Loucy (cell line): ENCODE measurements around the gene ATXN7L3.

Experiments
- H2AFZ ChIP-seq: fragments of 200-600 bp; sonication (generic); 2 replicates; pipeline ENCODE4 v1.6.0; 2016; ENCODE audit warnings: antibody characterized with exemption, mild to moderate bottlenecking, low read length, moderate library complexity
- H3F3A ChIP-seq: fragments of 200-600 bp; 2 replicates; pipeline ENCODE4 v1.6.0; 2016; ENCODE audit warnings: antibody characterized with exemption, low read depth, mild to moderate bottlenecking
- H3K27me3 ChIP-seq: fragments of 200-600 bp; sonication (generic); 2 replicates; pipeline ENCODE4 v1.6.1; 2014; ENCODE audit warnings: low read length, mild to moderate bottlenecking; ENCODE audit not compliant: insufficient read depth, poor library complexity, severe bottlenecking
- H3K36me3 ChIP-seq: fragments of 200-600 bp; sonication (generic); 2 replicates; pipeline ENCODE4 v1.6.1; 2016; ENCODE audit warnings: low read length; ENCODE audit not compliant: insufficient read depth
- H3K4me1 ChIP-seq: fragments of 200-600 bp; sonication (generic); 2 replicates; pipeline ENCODE4 v1.5.1; 2014; ENCODE audit warnings: low read length, mild to moderate bottlenecking; ENCODE audit not compliant: insufficient read depth, poor library complexity, severe bottlenecking
- H3K4me2 ChIP-seq: fragments of 200-600 bp; sonication (generic); 2 replicates; pipeline ENCODE4 v1.6.0; 2014; ENCODE audit warnings: antibody characterized with exemption, low read length, low read depth, mild to moderate bottlenecking; ENCODE audit not compliant: poor library complexity, severe bottlenecking
- H3K4me3 ChIP-seq: fragments of 200-600 bp; sonication (generic); 2 replicates; pipeline ENCODE4 v1.5.1; 2014; ENCODE audit warnings: low read length, mild to moderate bottlenecking, mixed read lengths; ENCODE audit not compliant: poor library complexity, severe bottlenecking
- H3K79me2 ChIP-seq: fragments of 200-600 bp; sonication (generic); 2 replicates; pipeline ENCODE4 v1.6.1; 2014; ENCODE audit warnings: low read length; ENCODE audit not compliant: insufficient read depth
- H3K9ac ChIP-seq: fragments of 200-600 bp; sonication (generic); 2 replicates; pipeline ENCODE4 v1.6.0; 2014; ENCODE audit warnings: mild to moderate bottlenecking, low read depth, low read length, moderate library complexity; ENCODE audit not compliant: poor library complexity, severe bottlenecking
- H3K9me2 ChIP-seq: fragments of 200-600 bp; sonication (generic); replicated peaks from 2 replicates; pipeline ENCODE4 v1.6.1; 2016; ENCODE audit warnings: low read depth, low read length, mixed read lengths
- H3K9me3 ChIP-seq: fragments of 200-600 bp; sonication (generic); 2 replicates; pipeline ENCODE4 v1.6.1; 2014; ENCODE audit warnings: mild to moderate bottlenecking, antibody characterized with exemption, low read length, low read depth; ENCODE audit not compliant: insufficient read depth
- H4K20me1 ChIP-seq: fragments of 200-600 bp; sonication (generic); 2 replicates; pipeline ENCODE4 v1.6.0; 2014; ENCODE audit warnings: antibody characterized with exemption, low read length, mild to moderate bottlenecking; ENCODE audit not compliant: insufficient read depth, poor library complexity, severe bottlenecking
- EZH2phosphoT487 ChIP-seq: fragments of 200-600 bp; IDR thresholded peaks from 2 replicates; pipeline ENCODE4 v1.6.1; 2018; ENCODE audit warnings: antibody characterized with exemption, mild to moderate bottlenecking, moderate library complexity, borderline replicate concordance
- TF ChIP-seq, protein P1 (sequence below): fragments of 200-600 bp; sonication (generic); conservative IDR thresholded peaks from 2 replicates; pipeline ENCODE4 v1.5.1; 2014; ENCODE audit warnings: mild to moderate bottlenecking, antibody characterized with exemption, low read length

ATXN7L3 gene

GRCh38 chr17:44197107-44197506 is 2.6 kb downstream of the ATXN7L3 start:
- H3K9ac ChIP-seq, result peak overlapping the region; percentile 89
- no peaks in the 10 kb centered on the region for H3K9me2 ChIP-seq
- H3K36me3 ChIP-seq, result peaks cover 36% of the 10 kb centered on the region; the same call in 1 of the 2 replicates
- H3K4me3 ChIP-seq, result peak overlapping the region; percentile 83
- TF ChIP-seq, protein P1, sequence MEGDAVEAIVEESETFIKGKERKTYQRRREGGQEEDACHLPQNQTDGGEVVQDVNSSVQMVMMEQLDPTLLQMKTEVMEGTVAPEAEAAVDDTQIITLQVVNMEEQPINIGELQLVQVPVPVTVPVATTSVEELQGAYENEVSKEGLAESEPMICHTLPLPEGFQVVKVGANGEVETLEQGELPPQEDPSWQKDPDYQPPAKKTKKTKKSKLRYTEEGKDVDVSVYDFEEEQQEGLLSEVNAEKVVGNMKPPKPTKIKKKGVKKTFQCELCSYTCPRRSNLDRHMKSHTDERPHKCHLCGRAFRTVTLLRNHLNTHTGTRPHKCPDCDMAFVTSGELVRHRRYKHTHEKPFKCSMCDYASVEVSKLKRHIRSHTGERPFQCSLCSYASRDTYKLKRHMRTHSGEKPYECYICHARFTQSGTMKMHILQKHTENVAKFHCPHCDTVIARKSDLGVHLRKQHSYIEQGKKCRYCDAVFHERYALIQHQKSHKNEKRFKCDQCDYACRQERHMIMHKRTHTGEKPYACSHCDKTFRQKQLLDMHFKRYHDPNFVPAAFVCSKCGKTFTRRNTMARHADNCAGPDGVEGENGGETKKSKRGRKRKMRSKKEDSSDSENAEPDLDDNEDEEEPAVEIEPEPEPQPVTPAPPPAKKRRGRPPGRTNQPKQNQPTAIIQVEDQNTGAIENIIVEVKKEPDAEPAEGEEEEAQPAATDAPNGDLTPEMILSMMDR, result no peak
- TF ChIP-seq EZH2phosphoT487, result no peak
- no peaks in the 10 kb centered on the region for H3K9me3 ChIP-seq
- H3K79me2 ChIP-seq, result peaks cover 42% of the 10 kb centered on the region
- H2AFZ ChIP-seq, result no peak overlapping the region
- no peaks in the 10 kb centered on the region; the same call in 1 of the 2 replicates for H3F3A ChIP-seq
- peaks cover 23% of the 10 kb centered on the region for H3K4me1 ChIP-seq
- H3K4me2 ChIP-seq, result peak overlapping the region; percentile 80
- H4K20me1 ChIP-seq, result peaks cover 33% of the 10 kb centered on the region
- no peaks in the 10 kb centered on the region for H3K27me3 ChIP-seq

- H2AFZ ChIP-seq, result no peak overlapping the region
- H3K79me2 ChIP-seq, result peaks cover 44% of the 10 kb centered on the region
- H4K20me1 ChIP-seq, result peaks cover 28% of the 10 kb centered on the region
- no peaks in the 10 kb centered on the region for H3K9me3 ChIP-seq
- TF ChIP-seq, protein P1, result no peak
- no peak for TF ChIP-seq EZH2phosphoT487
- no peaks in the 10 kb centered on the region for H3F3A ChIP-seq
- H3K9ac ChIP-seq, result no peak overlapping the region
- peaks cover 16% of the 10 kb centered on the region for H3K4me1 ChIP-seq
- H3K4me2 ChIP-seq, result no peak overlapping the region
- peaks cover 36% of the 10 kb centered on the region; the same call in 1 of the 2 replicates for H3K36me3 ChIP-seq
- H3K27me3 ChIP-seq, result no peaks in the 10 kb centered on the region
- no peaks in the 10 kb centered on the region for H3K9me2 ChIP-seq
- no peak overlapping the region for H3K4me3 ChIP-seq
Observed at GRCh38 chr17:44193326-44194084, 6.2 kb downstream of the ATXN7L3 start.

DNA sequence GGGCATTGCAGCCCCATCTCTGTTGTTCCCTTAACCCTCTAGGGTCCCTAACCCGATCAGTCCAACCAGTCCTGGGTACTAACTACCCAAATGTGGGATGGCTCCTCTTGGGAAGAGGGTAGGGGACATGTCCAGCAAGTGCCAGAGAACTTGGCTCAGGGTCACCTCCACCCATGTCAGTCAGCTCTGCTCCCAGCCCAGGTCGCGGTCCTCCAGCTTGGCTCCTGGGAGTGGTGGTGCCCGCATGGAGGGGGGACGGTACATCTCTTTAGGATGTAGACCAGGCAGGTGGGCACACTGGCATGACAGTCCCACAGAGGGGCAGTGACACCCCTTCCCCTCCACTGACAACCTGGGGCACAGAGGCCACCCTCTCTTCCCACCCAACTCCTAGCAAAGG is 6.9 kb downstream of the ATXN7L3 start:
- Histone ChIP-seq H3K4me2 (no peak overlapping the region), H3K36me3 (peaks cover 36% of the 10 kb centered on the region; the same call in 1 of the 2 replicates), H3K9ac (no peak overlapping the region), H3K9me2 (no peaks in the 10 kb centered on the region), H2AFZ (no peak overlapping the region), H3K27me3 (no peaks in the 10 kb centered on the region), H3K9me3 (no peaks in the 10 kb centered on the region), H3F3A (no peaks in the 10 kb centered on the region), H3K4me1 (peaks cover 16% of the 10 kb centered on the region), H3K79me2 (peaks cover 44% of the 10 kb centered on the region), H4K20me1 (peaks cover 20% of the 10 kb centered on the region), H3K4me3 (no peak overlapping the region)
- TF ChIP-seq, protein P1, result no peak
- TF ChIP-seq EZH2phosphoT487, result no peak
